Measurements from ENCODE around the gene PRRG2.

The PRRG2 gene

GRCh38 chr19:49543032-49543431, 38.1 kb upstream of the PRRG2 start (continued):
- no peak for TF ChIP-seq ZNF473 (tag by site-specific recombination; IDR thresholded peaks at IDR 0.05)
- no peak for TF ChIP-seq ZNF544 (tag by site-specific recombination; IDR thresholded peaks at IDR 0.05)
- no peak for TF ChIP-seq ZNF239 (tag by site-specific recombination; IDR thresholded peaks at IDR 0.05)
- TF ChIP-seq GLI4 (tag by site-specific recombination; IDR thresholded peaks at IDR 0.05), result no peak
- no peak for TF ChIP-seq KLF9 (tag by site-specific recombination; IDR thresholded peaks at IDR 0.05; ENCODE audit: low read depth)
- TF ChIP-seq ZNF530 (tag by site-specific recombination; IDR thresholded peaks at IDR 0.05; ENCODE audit: low read depth), result no peak
- no peak for TF ChIP-seq ZSCAN23 (tag by site-specific recombination; IDR thresholded peaks at IDR 0.05)
- TF ChIP-seq ZNF157 (tag by site-specific recombination; IDR thresholded peaks at IDR 0.05), result no peak
- TF ChIP-seq ZNF221 (tag by site-specific recombination; IDR thresholded peaks at IDR 0.05; ENCODE audit: borderline replicate concordance), result no peak

- 0 out of 2 replicates have a peak overlapping the region, but pooled peaks have one; percentile 9 for H3K27ac ChIP-seq (ENCODE audit: extremely low read depth, low read depth, low read length)
- H3K9me3 ChIP-seq (ENCODE audit: control insufficient read depth, insufficient read depth, low read depth, low read length), result no peaks in the 10 kb centered on the region
- H3K4me3 ChIP-seq (ENCODE audit: low read depth, low read length), result no peak overlapping the region
- POLR2A ChIA-PET, result interaction anchor here (0.8 kb wide), 1 partner anchor 32 kb away, joined by 9 read pairs; no protein-coding TSS in a partner anchor
- H3K36me3 ChIP-seq (ENCODE audit: control insufficient read depth in 2 of 2, insufficient read depth in 1 of 2, low read length in 2 of 2), result peaks cover 3 to 12% of the 10 kb centered on the region in 2 experiments; a peak in 2 of 3 replicates
- CTCF ChIA-PET, result interaction anchor here (0.6 to 11.7 kb wide), 3 partner anchors 31 to 42 kb away, joined by 3 to 299 read pairs (median 5); no protein-coding TSS in a partner anchor
- peaks cover 9% of the 10 kb centered on the region for H3K4me1 ChIP-seq (ENCODE audit: control insufficient read depth, insufficient read depth, low read length)
- TF ChIP-seq ZNF747 (tag by site-specific recombination; IDR thresholded peaks at IDR 0.05), result no peak
- no peak for TF ChIP-seq ZNF785 (tag by site-specific recombination; IDR thresholded peaks at IDR 0.05)
- TF ChIP-seq ZNF214 (tag by site-specific recombination; IDR thresholded peaks at IDR 0.05; ENCODE audit: borderline replicate concordance), result no peak
- no peak for TF ChIP-seq IKZF3 (tag by site-specific recombination; IDR thresholded peaks at IDR 0.05)
- TF ChIP-seq PRDM4 (tag by site-specific recombination; IDR thresholded peaks at IDR 0.05), result no peak
- TF ChIP-seq ZXDB (tag by site-specific recombination; IDR thresholded peaks at IDR 0.05), result peak; percentile 25; the same call in 1 of the 2 replicates
- TF ChIP-seq ZNF843 (tag by site-specific recombination; IDR thresholded peaks at IDR 0.05), result no peak
- TF ChIP-seq ZBTB11 (tag by site-specific recombination; conservative IDR thresholded peaks at IDR 0.05; ENCODE audit: low read depth), result no peak
- TF ChIP-seq ZNF580 (tag by site-specific recombination; IDR thresholded peaks at IDR 0.05), result 0 out of 2 replicates have a peak, but pooled peaks have one; percentile 59
- no peak for TF ChIP-seq ZNF513 (tag by site-specific recombination; IDR thresholded peaks at IDR 0.05)
- no peak for TF ChIP-seq ZNF670 (tag by site-specific recombination; IDR thresholded peaks at IDR 0.05; ENCODE audit: low read depth)
- TF ChIP-seq ZNF24 (tag by site-specific recombination; IDR thresholded peaks at IDR 0.05), result no peak
- no peak for TF ChIP-seq ZNF2 (tag by site-specific recombination; IDR thresholded peaks at IDR 0.05)
- TF ChIP-seq ZNF16 (tag by site-specific recombination; IDR thresholded peaks at IDR 0.05; ENCODE audit: low read depth), result peak; percentile 98
- 0 out of 2 replicates have a peak, but pooled peaks have one; percentile 8 for TF ChIP-seq ZBTB10 (tag by site-specific recombination; IDR thresholded peaks at IDR 0.05)
- no peak for TF ChIP-seq HIC1 (tag by site-specific recombination; IDR thresholded peaks at IDR 0.05)
Observed at GRCh38 chr19:49544154-49544553, 37.0 kb upstream of the PRRG2 start.

All from HEK293 (cell line).